T follicular helper cell (primary cell): ENCODE results near the gene CAMSAP3.

Experiments used
- DNase-seq: peaks from one replicate; pipeline ENCODE4 v3.0.0-alpha.2; 2020; ENCODE audit warnings: low read depth
- total RNA-seq, 2 experiments: gene quantifications; one replicate each; lab custom pipeline; 2026; lab: John Stamatoyannopoulos, UW

CAMSAP3 gene, protein sequence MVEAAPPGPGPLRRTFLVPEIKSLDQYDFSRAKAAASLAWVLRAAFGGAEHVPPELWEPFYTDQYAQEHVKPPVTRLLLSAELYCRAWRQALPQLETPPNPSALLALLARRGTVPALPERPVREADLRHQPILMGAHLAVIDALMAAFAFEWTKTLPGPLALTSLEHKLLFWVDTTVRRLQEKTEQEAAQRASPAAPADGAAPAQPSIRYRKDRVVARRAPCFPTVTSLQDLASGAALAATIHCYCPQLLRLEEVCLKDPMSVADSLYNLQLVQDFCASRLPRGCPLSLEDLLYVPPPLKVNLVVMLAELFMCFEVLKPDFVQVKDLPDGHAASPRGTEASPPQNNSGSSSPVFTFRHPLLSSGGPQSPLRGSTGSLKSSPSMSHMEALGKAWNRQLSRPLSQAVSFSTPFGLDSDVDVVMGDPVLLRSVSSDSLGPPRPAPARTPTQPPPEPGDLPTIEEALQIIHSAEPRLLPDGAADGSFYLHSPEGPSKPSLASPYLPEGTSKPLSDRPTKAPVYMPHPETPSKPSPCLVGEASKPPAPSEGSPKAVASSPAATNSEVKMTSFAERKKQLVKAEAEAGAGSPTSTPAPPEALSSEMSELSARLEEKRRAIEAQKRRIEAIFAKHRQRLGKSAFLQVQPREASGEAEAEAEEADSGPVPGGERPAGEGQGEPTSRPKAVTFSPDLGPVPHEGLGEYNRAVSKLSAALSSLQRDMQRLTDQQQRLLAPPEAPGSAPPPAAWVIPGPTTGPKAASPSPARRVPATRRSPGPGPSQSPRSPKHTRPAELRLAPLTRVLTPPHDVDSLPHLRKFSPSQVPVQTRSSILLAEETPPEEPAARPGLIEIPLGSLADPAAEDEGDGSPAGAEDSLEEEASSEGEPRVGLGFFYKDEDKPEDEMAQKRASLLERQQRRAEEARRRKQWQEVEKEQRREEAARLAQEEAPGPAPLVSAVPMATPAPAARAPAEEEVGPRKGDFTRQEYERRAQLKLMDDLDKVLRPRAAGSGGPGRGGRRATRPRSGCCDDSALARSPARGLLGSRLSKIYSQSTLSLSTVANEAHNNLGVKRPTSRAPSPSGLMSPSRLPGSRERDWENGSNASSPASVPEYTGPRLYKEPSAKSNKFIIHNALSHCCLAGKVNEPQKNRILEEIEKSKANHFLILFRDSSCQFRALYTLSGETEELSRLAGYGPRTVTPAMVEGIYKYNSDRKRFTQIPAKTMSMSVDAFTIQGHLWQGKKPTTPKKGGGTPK
- 0.56 to 0.90 reads per million in 2 experiments for total RNA-seq

- no peak for DNase-seq
These were observed at the start of gene CAMSAP3 for GRCh38 chr19:7595466-7596133. TSS of gene CAMSAP3 (plus strand) at chr19:7595863. CDS start at chr19:7596003, 140 bp downstream.

DNA sequence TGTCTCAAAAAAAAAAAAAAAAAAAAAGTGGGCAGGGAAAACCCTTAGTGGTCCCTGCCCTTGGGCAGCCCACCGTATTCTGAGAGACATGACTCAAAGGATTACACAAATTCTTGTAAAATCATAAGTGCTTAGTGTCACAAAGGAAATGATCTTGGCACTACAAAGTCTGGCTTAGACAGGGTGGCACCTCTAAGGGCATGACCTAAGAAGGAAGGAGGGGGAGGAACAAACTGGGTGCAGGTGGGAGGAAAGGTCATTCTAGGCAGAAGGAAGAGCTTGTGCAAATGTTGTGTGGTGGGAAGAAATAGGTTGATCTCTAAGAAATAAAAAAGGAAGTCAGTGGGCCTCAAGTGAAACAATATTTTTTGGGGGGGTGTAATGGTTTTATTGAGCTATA is 49.8 kb upstream of the CAMSAP3 start:
- DNase-seq: no peak

DNA sequence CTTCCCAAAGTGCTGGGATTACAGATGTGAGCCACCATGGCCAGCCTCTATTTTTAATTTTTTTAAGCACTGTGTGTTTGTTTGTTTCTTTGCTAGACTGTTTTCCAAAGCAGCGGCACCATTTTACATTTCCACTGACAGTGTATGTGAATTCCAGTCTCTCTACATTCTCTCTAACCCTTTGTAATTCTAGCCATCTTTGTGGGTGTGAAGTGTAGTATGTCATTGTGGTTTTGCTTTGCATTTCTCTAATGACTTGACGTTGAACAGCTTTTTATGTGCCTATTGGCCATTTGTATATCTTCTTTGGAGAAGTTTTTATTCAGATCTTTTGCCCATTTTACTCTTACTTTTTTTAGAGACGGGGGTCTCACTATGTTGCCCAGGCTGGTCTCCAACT is 48.5 kb upstream of the CAMSAP3 start:
- no peak for DNase-seq

GRCh38 chr19:7549429-7550148 is 46.1 kb upstream of the CAMSAP3 start:
- no peak for DNase-seq

GRCh38 chr19:7550169-7550770 is 45.4 kb upstream of the CAMSAP3 start:
- DNase-seq: no peak

- DNase-seq: no peak
These were observed 44.5 kb upstream of the CAMSAP3 start for GRCh38 chr19:7550987-7551761.

DNA sequence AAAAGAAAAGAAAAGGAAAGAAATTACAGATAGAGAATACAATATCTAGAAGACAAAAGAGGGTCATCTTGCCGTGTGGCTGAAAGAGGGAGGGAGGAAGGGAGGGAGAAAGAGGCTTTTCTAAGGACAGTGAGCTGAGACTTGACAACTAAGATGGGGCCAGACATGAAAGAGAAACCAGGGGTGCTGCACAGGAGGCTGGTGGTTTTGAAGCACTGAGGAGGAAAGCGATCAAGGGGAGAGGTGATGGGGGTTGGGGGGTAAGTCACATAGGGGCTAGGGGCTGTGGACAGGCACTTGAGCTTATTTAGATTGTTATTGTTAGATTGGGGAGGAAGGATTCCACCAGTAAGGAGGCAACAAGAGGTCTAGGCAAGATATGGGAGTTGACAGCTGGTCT is 42.9 kb upstream of the CAMSAP3 start:
- DNase-seq: no peak

- DNase-seq: no peak
These were observed 41.1 kb upstream of the CAMSAP3 start for GRCh38 chr19:7554565-7554964.

DNA sequence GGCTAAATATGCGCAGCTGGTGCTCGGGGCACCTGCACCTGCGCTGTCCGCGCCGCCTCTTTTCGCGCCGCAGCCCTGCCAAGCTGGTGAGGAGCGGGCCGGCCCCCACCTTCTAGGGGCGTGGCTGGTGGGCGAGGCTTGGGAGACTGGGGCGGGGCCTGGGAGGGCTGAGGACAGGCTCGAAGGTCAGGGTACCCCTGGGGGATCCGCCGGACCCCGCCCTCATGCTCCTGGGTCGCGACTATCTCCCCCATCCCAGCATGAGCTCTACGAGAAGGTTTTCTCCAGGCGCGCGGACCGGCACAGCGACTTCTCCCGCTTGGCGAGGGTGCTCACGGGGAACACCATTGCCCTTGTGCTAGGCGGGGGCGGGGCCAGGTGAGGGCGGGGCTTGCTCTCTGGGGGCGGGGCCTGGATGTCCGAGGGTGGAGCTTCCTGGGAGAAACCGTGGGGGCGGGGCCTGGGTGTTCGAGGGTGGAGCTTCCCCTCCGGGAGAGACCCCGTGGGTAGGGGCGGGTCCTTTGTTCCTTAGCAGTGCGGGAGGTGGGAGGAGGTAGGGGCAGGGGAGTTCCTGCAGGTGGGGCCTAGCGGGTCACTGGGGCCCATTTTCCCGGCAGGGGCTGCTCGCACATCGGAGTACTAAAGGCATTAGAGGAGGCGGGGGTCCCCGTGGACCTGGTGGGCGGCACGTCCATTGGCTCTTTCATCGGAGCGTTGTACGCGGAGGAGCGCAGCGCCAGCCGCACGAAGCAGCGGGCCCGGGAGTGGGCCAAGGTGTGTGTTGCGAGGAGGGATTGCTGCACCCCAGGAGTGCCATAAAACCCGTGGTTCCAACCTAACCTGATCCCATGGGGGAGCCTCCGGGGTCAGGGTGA is 40.4 kb upstream of the CAMSAP3 start:
- no peak for DNase-seq

- no peak for DNase-seq
These were observed 38.9 kb upstream of the CAMSAP3 start for GRCh38 chr19:7556696-7557315.

DNA sequence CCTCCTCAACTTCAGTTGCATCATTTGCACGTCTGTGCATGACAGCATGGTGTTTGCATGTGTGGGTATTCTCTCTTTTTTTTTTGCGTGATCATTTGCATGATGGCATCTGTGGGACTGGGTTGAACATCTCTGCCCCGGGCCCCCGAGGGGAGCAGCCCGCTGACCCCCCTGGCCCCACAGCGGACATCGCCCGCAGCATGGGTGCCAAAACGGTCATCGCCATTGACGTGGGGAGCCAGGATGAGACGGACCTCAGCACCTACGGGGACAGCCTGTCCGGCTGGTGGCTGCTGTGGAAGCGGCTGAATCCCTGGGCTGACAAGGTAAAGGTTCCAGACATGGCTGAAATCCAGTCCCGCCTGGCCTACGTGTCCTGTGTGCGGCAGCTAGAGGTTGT is 37.0 kb upstream of the CAMSAP3 start:
- no peak for DNase-seq

DNA sequence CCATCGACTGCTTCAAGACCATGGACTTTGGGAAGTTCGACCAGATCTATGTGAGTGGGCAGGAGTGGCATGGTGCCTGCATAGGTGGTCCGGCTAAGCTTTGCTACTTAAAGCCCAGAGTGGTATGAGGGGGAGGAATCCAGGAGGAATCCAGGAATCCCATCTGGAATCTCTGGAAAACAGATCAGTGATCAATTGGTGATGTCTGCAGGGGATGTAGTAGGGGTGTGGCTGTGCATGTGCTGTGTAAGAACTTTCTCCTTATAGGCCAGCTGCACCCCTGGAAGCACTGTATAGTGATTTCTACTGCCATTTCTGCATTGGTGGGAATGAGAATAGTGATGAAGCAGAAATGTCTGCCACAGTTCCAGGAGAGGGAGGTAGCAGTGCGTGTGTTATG is 36.6 kb upstream of the CAMSAP3 start:
- DNase-seq: no peak

- no peak for DNase-seq
These were observed 35.4 kb upstream of the CAMSAP3 start for GRCh38 chr19:7560255-7560654.

DNA sequence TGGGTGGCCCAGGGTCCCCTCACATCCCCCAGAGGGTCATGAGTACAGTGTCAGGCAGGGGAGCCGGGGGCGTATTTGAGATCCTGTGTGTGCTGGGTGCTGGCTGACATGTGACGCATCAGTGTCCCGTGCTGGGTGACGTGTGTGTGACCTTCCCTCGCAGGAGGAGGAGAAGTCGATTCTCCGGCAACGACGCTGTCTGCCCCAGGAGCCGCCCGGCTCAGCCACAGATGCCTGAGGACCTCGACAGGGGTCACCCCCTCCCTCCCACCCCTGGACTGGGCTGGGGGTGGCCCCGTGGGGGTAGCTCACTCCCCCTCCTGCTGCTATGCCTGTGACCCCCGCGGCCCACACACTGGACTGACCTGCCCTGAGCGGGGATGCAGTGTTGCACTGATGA is 34.3 kb upstream of the CAMSAP3 start:
- DNase-seq: no peak

- DNase-seq: no peak
These were observed 32.8 kb upstream of the CAMSAP3 start for GRCh38 chr19:7562646-7563393.

GRCh38 chr19:7564866-7565265 is 30.8 kb upstream of the CAMSAP3 start:
- no peak for DNase-seq

DNA sequence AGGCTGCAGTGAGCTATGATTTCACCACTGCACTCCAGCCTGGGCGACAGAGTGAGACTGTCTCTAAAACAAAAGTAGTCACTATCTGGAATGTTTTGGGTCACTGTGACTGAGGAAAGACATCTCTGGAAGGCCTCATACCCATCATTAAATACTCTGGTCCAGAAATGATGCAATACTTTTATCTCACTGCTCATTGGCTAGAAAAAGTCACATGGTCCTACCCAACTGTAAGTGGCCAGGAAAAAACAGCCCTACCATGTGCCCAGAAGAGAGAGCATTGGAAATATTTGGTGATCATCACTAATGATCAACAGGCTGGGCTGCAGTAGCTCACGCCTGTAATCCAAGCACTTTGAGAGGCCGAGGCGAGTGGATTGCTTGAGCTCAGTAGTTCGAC is 30.3 kb upstream of the CAMSAP3 start:
- DNase-seq: no peak

DNA sequence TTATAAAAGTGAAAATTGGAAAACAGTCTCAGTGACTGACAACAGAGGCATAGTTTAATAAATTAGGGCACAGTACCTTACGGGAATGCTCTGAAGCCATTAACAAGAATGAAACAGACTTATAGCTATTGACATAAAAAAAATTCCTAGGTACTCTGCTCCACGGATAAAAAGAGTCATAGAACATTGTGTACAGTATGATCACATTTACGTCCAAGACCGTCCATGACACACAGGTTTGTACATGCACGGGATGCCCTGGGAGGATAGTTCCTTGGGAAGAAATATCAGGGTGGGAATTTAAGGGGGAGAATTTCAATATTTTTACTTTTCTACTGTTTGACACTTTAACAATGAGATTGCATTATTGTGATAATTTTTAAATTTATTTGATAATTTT is 24.9 kb upstream of the CAMSAP3 start:
- no peak for DNase-seq
